NCI-H1417 treated with DMSO at 0.1 percent for 48 hours (cell line): ENCODE data around the gene UCN3.
"Not testable (repeated sequence)": the region's sequence is repeated elsewhere in the genome, so short reads cannot be mapped to it uniquely, and the experiment has no call there.

Experiments used
- DNase-seq: peaks from one replicate; lab custom pipeline; 2025; lab: John Stamatoyannopoulos, UW

Gene UCN3

DNA sequence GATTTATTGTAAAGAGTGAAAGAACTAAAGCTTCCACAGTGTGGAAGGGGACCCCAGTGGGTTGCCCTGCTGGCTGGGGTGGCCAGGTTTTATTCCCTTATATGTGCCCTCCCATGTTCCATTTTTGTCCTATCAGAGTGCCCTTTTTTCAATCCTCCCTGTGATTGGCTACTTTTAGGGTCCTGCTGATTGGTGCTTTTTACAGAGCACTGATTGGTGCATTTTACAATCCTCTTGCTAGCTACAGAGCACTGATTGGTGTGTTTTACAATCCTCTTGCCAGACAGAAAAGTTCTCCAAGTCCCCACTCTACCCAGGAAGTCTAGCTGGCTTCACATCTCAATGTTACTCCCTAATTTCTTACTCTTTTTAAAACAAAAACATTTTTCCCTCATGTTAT is 46.0 kb downstream of the UCN3 start:
- not testable (repeated sequence) for DNase-seq

DNA sequence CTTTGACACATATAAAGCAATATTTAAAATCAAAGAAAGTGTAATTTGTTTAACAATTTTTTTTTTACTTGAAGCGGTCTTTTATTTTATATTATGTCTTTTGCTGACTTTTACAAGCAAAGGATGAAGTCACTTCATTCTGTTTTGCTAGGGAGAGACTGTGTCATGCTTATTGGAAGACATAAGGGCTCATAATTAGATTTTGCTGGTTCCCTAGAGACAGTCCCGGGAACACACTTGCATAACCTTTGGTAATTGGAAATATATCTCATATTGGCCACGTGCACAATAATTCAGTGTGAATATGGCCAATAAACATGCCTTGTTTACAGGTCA is 47.1 kb downstream of the UCN3 start:
- no peak for DNase-seq

DNA sequence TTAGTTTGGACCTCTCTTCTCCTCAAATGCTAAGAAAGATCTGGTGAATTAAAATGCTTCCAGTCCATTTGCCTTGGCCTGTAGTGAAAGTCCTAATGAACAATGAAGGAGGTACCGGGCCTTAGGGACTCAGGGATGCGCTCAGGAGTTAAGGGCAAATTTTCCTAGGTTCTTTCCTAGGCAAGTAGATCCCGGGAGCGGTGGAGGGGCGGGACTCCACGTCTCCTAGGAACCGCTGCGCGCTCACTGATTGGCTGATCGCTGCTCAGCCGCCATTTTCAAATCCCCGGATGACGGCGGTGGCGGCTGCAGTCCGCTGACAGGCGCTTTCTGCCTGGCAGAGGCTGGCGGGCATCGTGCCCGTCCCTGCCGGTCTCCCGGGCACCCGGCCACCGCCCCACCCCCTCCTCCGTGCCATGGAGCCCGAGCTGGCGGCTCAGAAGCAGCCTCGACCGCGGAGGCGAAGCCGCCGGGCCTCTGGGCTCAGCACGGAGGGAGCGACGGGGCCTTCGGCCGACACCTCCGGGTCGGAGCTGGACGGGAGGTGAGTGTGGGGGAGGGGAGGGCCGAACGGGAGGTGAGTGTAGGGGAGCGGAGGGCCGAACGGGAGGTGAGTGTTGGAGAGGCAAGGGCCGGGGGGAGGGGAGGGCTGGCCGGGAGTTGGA is 47.6 kb downstream of the UCN3 start, which contains the start of gene NET1:
NET1 (plus strand) TSS at position 281 of the 665 bp plus-strand sequence; CDS start at position 417, 136 bp downstream.
- DNase-seq: peak; percentile 36

GRCh38 chr10:5413012-5413938 is 48.5 kb downstream of the UCN3 start:
- DNase-seq: no peak

DNA sequence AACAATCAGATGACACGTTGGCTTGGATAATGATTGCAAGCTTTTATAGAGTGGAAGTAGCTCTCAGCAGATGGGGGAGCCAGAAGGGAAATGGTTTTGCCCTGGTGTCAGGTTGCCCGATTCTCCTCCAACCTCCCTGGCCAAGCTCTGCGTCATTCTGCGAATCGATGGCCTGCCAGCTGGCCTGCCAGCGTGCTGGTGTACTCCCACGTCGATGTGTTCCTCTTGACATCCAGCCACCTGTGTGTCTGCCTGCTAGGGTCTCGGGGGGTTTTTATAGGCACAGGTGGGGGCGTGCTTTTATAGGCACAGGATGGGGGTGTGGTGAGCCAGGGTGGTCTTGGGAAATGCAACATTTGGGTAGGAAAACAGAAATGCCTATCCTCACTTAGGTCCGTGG is 52.2 kb downstream of the UCN3 start:
- no peak for DNase-seq

- DNase-seq: no peak
Observed at GRCh38 chr10:5418584-5418983, 53.8 kb downstream of the UCN3 start.

- no peak for DNase-seq
Observed at GRCh38 chr10:5419466-5420094, 54.8 kb downstream of the UCN3 start.

DNA sequence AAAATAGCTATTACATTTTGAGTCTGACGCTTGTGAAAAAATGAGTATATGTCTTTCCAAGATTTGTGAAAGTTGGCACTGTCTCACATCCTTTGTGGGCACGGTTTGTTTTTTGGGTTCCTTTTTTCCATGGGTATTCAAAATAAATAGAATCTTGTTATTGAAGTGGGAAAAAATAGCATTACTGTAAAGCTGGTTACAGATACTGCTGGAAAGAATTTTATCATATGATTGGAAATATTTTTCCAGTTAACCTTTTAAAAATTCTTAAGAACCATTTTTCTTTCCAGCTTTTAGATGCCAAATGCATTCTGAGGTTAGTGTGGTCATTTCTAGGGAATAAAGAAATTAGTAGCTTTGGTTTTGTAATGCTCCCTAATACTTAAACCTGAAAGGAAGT is 59.0 kb downstream of the UCN3 start:
- DNase-seq: no peak
